Neural progenitor cell (in vitro differentiated cells): ENCODE data around the gene OPN3.

Source experiments
- CTCF ChIP-seq: fragments of 200-600 bp; sonication (generic); IDR thresholded peaks from 2 replicates; pipeline ENCODE4 v1.5.1; 2017; ENCODE audit warnings: antibody characterized with exemption, mild to moderate bottlenecking
- EZH2 ChIP-seq: fragments of 200-600 bp; sonication (generic); IDR thresholded peaks from 2 replicates; pipeline ENCODE4 v1.6.1; 2017; ENCODE audit warnings: antibody characterized with exemption, mild to moderate bottlenecking, moderate library complexity

- no peak for TF ChIP-seq CTCF
- TF ChIP-seq EZH2 = no peak
Observed at GRCh38 chr1:241666419-241666818, 26.2 kb upstream of the OPN3 start.
